GM23338 (cell line): Measurements from ENCODE around the gene MYO19.

Experiments
- EZH2 ChIP-seq: fragments of 200-600 bp; sonication (generic); IDR thresholded peaks from one replicate; pipeline ENCODE4 v1.8.0; 2017; ENCODE audit warnings: antibody characterized with exemption, mild to moderate bottlenecking, low read depth; ENCODE audit not compliant: unreplicated experiment
- EZH2phosphoT487 ChIP-seq: fragments of 200-600 bp; sonication (generic); IDR thresholded peaks from one replicate; pipeline ENCODE4 v1.8.1; 2018; ENCODE audit warnings: antibody characterized with exemption; ENCODE audit not compliant: unreplicated experiment
- ZNF114 ChIP-seq: fragments of 250-450 bp; sonication (Bioruptor Pico); IDR thresholded peaks from 2 replicates; pipeline ENCODE4 v1.5.0; 2020; ENCODE audit warnings: mild to moderate bottlenecking, moderate library complexity
- TF ChIP-seq, protein P1 (sequence below), 2 experiments: fragments of 200-600 bp in 1 of 2; sonication (generic) in 1 of 2; conservative IDR thresholded peaks; 2 replicates each; pipeline versions ENCODE4 v1.5.1 to v1.6.1; 2016 to 2017; ENCODE audit warnings: antibody characterized with exemption in 2 of 2, low read depth in 2 of 2, mild to moderate bottlenecking in 2 of 2, moderate library complexity in 1 of 2

DNA sequence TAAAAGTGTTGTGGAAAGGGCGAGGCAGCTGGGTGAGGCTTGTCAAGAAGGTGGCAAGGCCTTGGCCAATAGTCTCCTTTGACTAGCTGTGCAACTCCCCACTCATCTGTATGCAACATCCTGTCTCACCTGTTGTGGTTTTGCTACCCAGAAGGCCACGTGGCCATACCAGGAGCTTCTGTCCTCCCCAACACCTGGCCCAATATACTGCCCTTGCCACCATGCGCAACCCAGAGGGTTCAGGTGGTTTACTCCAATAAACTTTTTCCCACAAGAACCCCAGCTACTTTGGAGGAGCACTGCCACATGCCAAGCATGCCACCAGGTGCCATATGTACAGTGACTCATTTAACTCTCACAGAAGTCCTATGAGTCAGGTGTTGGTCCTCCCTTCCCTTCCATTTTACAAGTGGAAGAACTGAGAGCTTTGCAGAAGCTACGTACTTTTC lies 10.2 kb downstream of the MYO19 start:
- TF ChIP-seq ZNF114 (CRISPR knock-in tag): no peak
- no peak for TF ChIP-seq EZH2phosphoT487
- no peak for TF ChIP-seq EZH2
- TF ChIP-seq, protein P1, sequence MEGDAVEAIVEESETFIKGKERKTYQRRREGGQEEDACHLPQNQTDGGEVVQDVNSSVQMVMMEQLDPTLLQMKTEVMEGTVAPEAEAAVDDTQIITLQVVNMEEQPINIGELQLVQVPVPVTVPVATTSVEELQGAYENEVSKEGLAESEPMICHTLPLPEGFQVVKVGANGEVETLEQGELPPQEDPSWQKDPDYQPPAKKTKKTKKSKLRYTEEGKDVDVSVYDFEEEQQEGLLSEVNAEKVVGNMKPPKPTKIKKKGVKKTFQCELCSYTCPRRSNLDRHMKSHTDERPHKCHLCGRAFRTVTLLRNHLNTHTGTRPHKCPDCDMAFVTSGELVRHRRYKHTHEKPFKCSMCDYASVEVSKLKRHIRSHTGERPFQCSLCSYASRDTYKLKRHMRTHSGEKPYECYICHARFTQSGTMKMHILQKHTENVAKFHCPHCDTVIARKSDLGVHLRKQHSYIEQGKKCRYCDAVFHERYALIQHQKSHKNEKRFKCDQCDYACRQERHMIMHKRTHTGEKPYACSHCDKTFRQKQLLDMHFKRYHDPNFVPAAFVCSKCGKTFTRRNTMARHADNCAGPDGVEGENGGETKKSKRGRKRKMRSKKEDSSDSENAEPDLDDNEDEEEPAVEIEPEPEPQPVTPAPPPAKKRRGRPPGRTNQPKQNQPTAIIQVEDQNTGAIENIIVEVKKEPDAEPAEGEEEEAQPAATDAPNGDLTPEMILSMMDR (conservative IDR thresholded peaks at IDR 0.05; ENCODE audit: low read depth in 2 of 2): no peak
